Prostate gland (tissue), 2 donors: ENCODE measurements around the gene ZNF526. TPM values are rescaled to one million over a fixed set of nuclear protein-coding genes. Genes with fewer than 3 reads are reported as not detected.
A peak's percentile ranks its signal among the peaks of the same experiment; 100 is the strongest.

Source experiments
- DNase-seq: peaks from one replicate; pipeline ENCODE4 v3.0.0-alpha.2; 2019; ENCODE audit warnings: low spot score
- H3K27ac ChIP-seq, 2 donors: fragments of 200-600 bp; sonication (generic); 2 replicates each; pipeline ENCODE4 v1.5.1; 2017 to 2019
- H3K27me3 ChIP-seq: fragments of 200-600 bp; sonication (generic); replicated peaks from 2 replicates; pipeline ENCODE4 v1.5.1; 2019; ENCODE audit not compliant: insufficient read depth
- H3K36me3 ChIP-seq, 2 donors: fragments of 200-600 bp; sonication (generic); 1 replicate in 1 of 2; 2 replicates in 1 of 2; pipeline versions ENCODE4 v1.5.1 to v1.8.1; 2017 to 2019
- H3K4me1 ChIP-seq: fragments of 200-600 bp; sonication (generic); replicated peaks from 2 replicates; pipeline ENCODE4 v1.5.1; 2019
- H3K4me3 ChIP-seq, 2 donors: fragments of 200-600 bp; sonication (generic); 2 replicates each; pipeline ENCODE4 v1.5.1; 2017 to 2019
- H3K9me3 ChIP-seq: fragments of 200-600 bp; sonication (generic); 2 replicates; pipeline ENCODE4 v1.5.1; 2017
- CTCF ChIP-seq, 4 experiments: fragments of 200-600 bp in 2 of 4; fragments of 450-650 bp in 2 of 4; sonication (generic) in 2 of 4; IDR thresholded peaks; 1 replicate in 3 of 4; 2 replicates in 1 of 4; pipeline ENCODE4 v1.5.1; 2016 to 2019; ENCODE audit warnings: antibody characterized with exemption in 4 of 4, mild to moderate bottlenecking in 2 of 4, moderate library complexity in 2 of 4
- POLR2A ChIP-seq: fragments of 450-650 bp; IDR thresholded peaks from one replicate; pipeline ENCODE4 v1.6.1; 2016; ENCODE audit warnings: antibody characterized with exemption, mild to moderate bottlenecking
- POLR2AphosphoS5 ChIP-seq: sonication (generic); formaldehyde crosslinking; IDR thresholded peaks from one replicate; pipeline ENCODE4 v1.6.1; 2017; ENCODE audit warnings: antibody characterized with exemption
- WGBS: methylation state at CpG from one replicate; pipeline ENCODE4 v1.1.5; 2018; 5-methylcytosine and 5-hydroxymethylcytosine counted together
- intact Hi-C: fragments of 100-400 bp; cut with DNase I; formaldehyde crosslinking; loops from one replicate; pipeline ENCODE4 v1.14.2; 2022
- total RNA-seq, 2 donors: library from RNA; depleted of rRNA; stranded (reverse); fragments of >200 nt; gene quantifications; one replicate each; pipeline ENCODE4 v1.1.0, GENCODE V29; 2016

ZNF526 gene
- total RNA-seq, 2 donors from 2014 or later = 8.2 to 14.1 TPM

- Histone ChIP-seq H3K36me3 (no peaks in the 10 kb centered on the region), H3K27me3 (no peaks in the 10 kb centered on the region), H3K4me3 (no peak overlapping the region), H3K9me3 (no peaks in the 10 kb centered on the region), H3K27ac (no peak overlapping the region), H3K4me1 (peaks cover 14% of the 10 kb centered on the region)
- intact Hi-C loops = no loop called here
- no peak for DNase-seq
- TF ChIP-seq POLR2A (no peak), POLR2AphosphoS5 (no peak), CTCF (IDR thresholded peaks at IDR 0.05) (no peak)
- WGBS = 84% methylated on average over 36 of the region's 36 CpGs
Observed at GRCh38 chr19:42249149-42249750, 29.1 kb downstream of the ZNF526 start.

DNA sequence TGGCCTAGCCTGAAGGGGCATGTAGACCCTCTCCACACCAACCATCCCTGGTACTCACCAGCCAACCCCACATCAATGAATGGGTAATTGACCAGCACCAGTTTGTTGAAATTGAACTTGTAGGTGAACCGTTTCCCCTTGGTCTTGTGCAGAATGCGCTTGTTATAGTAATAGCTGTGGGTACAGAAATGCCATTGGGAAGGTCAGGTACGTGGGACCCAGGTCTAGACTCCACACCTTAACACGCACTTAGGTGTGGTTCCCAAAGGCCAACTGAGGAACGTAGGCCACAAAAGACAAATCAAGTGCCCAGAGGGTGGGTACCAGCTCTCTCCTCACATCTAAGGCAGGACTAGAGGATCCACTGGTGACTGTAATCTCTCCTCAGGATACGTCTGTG is 29.7 kb downstream of the ZNF526 start:
- WGBS = 74% methylated on average over 6 of the region's 6 CpGs
- intact Hi-C loops = no loop called here

DNA sequence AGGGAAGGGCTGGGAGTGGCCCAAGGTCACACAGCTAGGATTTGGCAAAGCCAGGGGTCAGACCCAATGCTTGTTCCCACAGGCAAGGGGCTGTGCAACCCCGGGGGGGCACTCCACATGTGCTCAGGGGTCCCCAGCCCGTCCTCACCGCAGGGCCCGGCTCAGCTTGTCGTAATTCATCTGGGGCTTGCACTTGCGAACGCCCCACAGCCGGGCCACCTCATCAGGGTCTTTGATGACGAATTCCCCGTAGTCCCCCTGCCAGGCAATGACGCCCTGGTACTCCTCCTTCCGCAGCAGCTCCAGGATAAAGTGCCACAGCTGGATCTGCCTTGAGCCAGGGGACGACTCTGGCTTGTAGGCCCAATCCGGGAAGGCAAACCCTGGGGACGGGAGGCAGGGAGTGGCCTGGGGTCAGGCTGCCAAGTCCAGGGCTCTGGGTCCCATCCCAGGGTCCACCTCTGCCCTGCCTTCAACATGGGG is 30.1 kb downstream of the ZNF526 start:
- Histone ChIP-seq H3K9me3 (no peaks in the 10 kb centered on the region), H3K27me3 (no peaks in the 10 kb centered on the region), H3K4me3 (no peak overlapping the region), H3K36me3 (no peaks in the 10 kb centered on the region), H3K4me1 (peaks cover 14% of the 10 kb centered on the region), H3K27ac (peak overlapping the region; percentile 98)
- no peak for DNase-seq
- intact Hi-C loops = no loop called here
- TF ChIP-seq CTCF (IDR thresholded peaks at IDR 0.05) = no peak
- no peak for TF ChIP-seq POLR2A
- no peak for TF ChIP-seq POLR2AphosphoS5
- 46% methylated on average over 14 of the region's 15 CpGs for WGBS

More for the DNA sequence above, 29.7 kb downstream of the ZNF526 start:
- H3K27ac ChIP-seq = peak overlapping the region in 1 of 2 donors; percentile 98
- no peak for DNase-seq
- H3K4me1 ChIP-seq = peaks cover 14% of the 10 kb centered on the region
- no peak for TF ChIP-seq CTCF (IDR thresholded peaks at IDR 0.05)
- TF ChIP-seq POLR2A = no peak
- TF ChIP-seq POLR2AphosphoS5 = no peak
- H3K27me3 ChIP-seq = no peaks in the 10 kb centered on the region
- no peaks in the 10 kb centered on the region for H3K36me3 ChIP-seq
- H3K9me3 ChIP-seq = no peaks in the 10 kb centered on the region
- no peak overlapping the region for H3K4me3 ChIP-seq

GRCh38 chr19:42250666-42251531 is 30.8 kb downstream of the ZNF526 start:
- 14% methylated on average over 19 of the region's 19 CpGs for WGBS
- Histone ChIP-seq H3K4me1 (peaks cover 14% of the 10 kb centered on the region), H3K4me3 (no peak overlapping the region), H3K36me3 (no peaks in the 10 kb centered on the region), H3K27ac (peak overlapping the region; percentile 98), H3K9me3 (no peaks in the 10 kb centered on the region), H3K27me3 (no peaks in the 10 kb centered on the region)
- no peak for DNase-seq
- intact Hi-C loops = no loop called here
- TF ChIP-seq POLR2AphosphoS5 = no peak
- TF ChIP-seq POLR2A = no peak

- no peaks in the 10 kb centered on the region for H3K36me3 ChIP-seq
- DNase-seq = no peak
- peak overlapping the region; percentile 98 for H3K27ac ChIP-seq
- TF ChIP-seq POLR2AphosphoS5 = no peak
- TF ChIP-seq POLR2A = no peak
- no peak for TF ChIP-seq CTCF (IDR thresholded peaks at IDR 0.05)
- H3K27me3 ChIP-seq = no peaks in the 10 kb centered on the region
- intact Hi-C loops = no loop called here
- H3K9me3 ChIP-seq = no peaks in the 10 kb centered on the region
- H3K4me3 ChIP-seq = peak overlapping the region in 1 of 2 donors; percentile 98
- H3K4me1 ChIP-seq = peaks cover 14% of the 10 kb centered on the region
- WGBS = 70% methylated on average over 4 of the region's 4 CpGs
Observed at GRCh38 chr19:42251572-42252358, 31.7 kb downstream of the ZNF526 start.
